Prostate gland (tissue), 2 donors: ENCODE data around the gene STOML1.

Experiments
- POLR2A ChIP-seq: fragments of 450-650 bp; IDR thresholded peaks from one replicate; pipeline ENCODE4 v1.6.1; 2016; ENCODE audit warnings: antibody characterized with exemption, mild to moderate bottlenecking
- POLR2AphosphoS5 ChIP-seq: sonication (generic); formaldehyde crosslinking; IDR thresholded peaks from one replicate; pipeline ENCODE4 v1.6.1; 2017; ENCODE audit warnings: antibody characterized with exemption
- TF ChIP-seq, protein P1 (sequence below), 4 experiments: fragments of 200-600 bp in 2 of 4; fragments of 450-650 bp in 2 of 4; sonication (generic) in 2 of 4; IDR thresholded peaks; 1 replicate in 3 of 4; 2 replicates in 1 of 4; pipeline ENCODE4 v1.5.1; 2016 to 2019; ENCODE audit warnings: antibody characterized with exemption in 4 of 4, mild to moderate bottlenecking in 2 of 4, moderate library complexity in 2 of 4

DNA sequence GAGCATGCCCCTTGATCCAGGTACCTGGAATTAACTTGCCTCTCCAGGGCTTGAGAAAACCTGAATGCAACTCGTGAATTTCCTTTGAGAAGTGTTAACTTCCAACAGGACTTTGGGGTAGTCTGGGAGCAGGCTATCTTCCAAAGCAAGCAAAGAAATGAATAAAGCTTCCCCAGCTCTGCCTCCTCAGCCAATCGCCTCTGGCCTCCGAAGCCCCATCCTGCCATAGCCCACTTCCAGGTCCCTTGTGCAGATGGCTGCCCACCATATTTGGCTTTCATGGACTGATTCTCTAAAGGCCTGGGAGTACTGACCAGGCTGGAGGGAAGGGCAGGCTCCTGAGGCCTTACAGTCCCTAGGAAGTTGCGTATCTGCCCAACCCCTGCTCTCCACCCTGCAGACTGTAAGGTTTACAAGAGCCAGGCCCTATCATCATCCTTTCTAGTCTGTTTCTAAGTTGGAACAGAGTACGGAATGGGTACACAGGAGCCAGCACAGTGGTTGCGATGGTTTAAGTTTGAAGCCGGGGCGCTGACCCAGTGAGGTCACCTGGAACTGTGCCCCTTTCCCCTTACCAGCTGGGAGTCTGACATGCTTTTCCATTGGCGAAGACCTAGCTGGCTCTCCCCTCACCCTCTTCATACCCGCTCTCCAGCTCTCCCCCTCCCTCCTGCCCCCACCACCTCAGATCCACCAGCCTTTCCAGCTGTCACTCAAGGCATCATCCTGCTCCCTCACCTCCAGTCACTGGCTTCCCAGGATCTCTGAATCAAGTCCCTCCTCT lies 1.3 kb upstream of the STOML1 start:
- TF ChIP-seq, protein P1, sequence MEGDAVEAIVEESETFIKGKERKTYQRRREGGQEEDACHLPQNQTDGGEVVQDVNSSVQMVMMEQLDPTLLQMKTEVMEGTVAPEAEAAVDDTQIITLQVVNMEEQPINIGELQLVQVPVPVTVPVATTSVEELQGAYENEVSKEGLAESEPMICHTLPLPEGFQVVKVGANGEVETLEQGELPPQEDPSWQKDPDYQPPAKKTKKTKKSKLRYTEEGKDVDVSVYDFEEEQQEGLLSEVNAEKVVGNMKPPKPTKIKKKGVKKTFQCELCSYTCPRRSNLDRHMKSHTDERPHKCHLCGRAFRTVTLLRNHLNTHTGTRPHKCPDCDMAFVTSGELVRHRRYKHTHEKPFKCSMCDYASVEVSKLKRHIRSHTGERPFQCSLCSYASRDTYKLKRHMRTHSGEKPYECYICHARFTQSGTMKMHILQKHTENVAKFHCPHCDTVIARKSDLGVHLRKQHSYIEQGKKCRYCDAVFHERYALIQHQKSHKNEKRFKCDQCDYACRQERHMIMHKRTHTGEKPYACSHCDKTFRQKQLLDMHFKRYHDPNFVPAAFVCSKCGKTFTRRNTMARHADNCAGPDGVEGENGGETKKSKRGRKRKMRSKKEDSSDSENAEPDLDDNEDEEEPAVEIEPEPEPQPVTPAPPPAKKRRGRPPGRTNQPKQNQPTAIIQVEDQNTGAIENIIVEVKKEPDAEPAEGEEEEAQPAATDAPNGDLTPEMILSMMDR (IDR thresholded peaks at IDR 0.05): no peak
- no peak for TF ChIP-seq POLR2AphosphoS5
- TF ChIP-seq POLR2A: no peak
